GM21737 (cell line): Measurements from ENCODE around the gene VAV3.
A peak's percentile ranks its signal among the peaks of the same experiment; 100 is the strongest.

Experiments used
- ATAC-seq: cut with Tn5 transposase; IDR thresholded peaks from one replicate; pipeline ENCODE4 v1.9.1; 2021; ENCODE audit warnings: mild to moderate bottlenecking, moderate library complexity; ENCODE audit not compliant: unreplicated experiment

VAV3 gene

DNA sequence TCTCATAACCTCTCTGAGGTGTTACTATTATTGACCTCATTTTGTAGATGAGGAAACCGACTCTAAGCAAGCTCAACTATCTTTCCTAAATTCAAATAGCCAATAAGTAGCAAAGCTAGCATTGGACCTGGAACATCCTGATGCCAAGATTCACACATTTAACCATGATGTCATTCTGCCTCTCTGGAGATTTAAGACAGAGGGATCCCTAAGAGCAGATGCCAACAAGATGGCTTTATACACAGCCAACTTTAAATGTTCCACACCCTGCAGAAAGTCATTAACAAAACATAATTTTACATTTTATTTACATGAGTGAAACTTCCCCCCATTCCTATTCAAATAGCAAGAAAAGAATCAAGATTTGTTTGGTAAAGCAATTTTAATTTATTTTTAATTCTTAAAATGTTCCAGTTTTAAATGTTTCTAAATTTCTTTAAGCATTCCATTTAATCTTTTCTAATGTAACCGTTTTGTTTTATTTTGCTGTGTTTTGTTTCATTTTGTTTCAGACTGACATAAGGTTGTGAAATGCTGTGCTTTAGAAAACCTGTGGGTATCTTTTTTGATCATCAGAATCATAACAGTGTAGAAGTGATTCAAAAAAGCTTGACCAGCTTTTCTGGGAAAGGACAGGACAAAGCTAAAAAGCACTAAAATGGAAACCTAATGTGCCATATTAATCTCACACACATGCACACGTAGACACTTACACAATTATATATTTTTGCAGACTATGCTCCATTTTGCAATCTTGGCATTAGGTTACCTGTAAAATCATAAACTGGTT lies 7.6 kb upstream of the VAV3 start:
- ATAC-seq: no peak

DNA sequence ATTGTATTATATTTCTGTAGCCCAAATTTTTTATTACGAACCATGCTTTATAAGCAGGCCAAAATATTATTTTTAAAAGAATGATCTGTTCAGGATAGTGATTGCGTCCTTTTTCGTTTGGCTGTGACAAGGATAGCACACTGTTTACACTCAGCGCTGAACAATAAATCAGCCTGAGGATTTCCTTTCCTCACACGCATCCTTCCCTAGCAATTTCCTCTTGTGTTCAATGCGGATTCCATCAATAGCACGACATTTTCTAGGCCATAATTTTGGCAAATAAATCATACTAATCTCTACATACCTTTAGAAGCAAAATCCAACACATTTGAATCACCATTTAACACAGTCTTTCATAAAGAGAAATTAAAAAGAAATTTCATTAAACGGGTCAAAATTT lies 1.6 kb upstream of the VAV3 start:
- no peak for ATAC-seq

GRCh38 chr1:107964336-107965109 lies 457 bp downstream of the VAV3 start:
- no peak for ATAC-seq

GRCh38 chr1:107963601-107964335 lies 1.2 kb downstream of the VAV3 start:
- peak; percentile 90 for ATAC-seq

- no peak for ATAC-seq
These were observed 2.0 kb downstream of the VAV3 start for GRCh38 chr1:107963008-107963407.

GRCh38 chr1:107954719-107955415 lies 10.1 kb downstream of the VAV3 start:
- ATAC-seq: no peak

DNA sequence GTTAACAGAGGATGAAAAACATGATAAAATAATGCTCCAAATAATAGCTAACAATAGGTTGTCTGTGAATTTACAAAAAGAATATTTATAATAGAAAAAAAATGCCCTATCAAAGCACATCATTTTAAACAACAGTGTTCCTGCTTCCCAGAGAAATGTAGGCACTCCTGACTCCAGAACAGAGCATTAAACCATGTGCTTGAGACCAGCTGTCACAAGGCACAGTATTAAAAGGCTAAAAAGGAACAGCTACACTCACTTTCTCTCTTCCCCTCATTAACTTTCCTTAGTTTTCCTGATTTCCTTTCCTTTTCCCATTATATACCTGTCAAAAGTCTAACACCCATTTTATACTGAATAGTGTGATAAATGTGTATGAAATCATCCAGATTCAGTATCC lies 10.9 kb downstream of the VAV3 start:
- ATAC-seq: no peak

- ATAC-seq: no peak
These were observed 11.4 kb downstream of the VAV3 start for GRCh38 chr1:107953556-107953955.

- no peak for ATAC-seq
These were observed 12.0 kb downstream of the VAV3 start for GRCh38 chr1:107952989-107953388.

GRCh38 chr1:107950464-107950863 lies 14.5 kb downstream of the VAV3 start:
- ATAC-seq: no peak

- ATAC-seq: no peak
These were observed 15.3 kb downstream of the VAV3 start for GRCh38 chr1:107949467-107950253.

DNA sequence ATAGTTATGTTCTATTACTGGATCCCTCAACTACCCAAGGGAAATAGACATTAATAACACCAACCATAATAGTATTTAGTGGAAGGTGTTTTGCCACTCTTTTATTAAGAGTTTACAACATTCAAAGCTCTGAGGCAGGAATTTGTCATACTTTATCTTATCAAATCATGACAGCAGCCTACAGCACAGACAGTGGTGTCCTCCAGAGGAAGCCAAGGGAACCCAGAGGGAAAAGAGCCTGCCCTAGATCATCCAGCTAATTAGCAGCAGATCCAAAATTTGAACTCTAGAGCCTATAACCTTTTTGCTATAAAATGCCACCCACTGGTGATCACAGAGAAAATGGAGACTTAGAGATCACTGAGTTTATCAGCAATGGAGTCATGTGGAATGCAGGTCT lies 18.2 kb downstream of the VAV3 start:
- ATAC-seq: no peak

GRCh38 chr1:107943694-107944093 lies 21.3 kb downstream of the VAV3 start:
- no peak for ATAC-seq

GRCh38 chr1:107942814-107943213 lies 22.2 kb downstream of the VAV3 start:
- no peak for ATAC-seq

GRCh38 chr1:107941531-107941930 lies 23.4 kb downstream of the VAV3 start:
- no peak for ATAC-seq

- ATAC-seq: no peak
These were observed 23.9 kb downstream of the VAV3 start for GRCh38 chr1:107941123-107941522.

GRCh38 chr1:107940701-107941100 lies 24.3 kb downstream of the VAV3 start:
- no peak for ATAC-seq

GRCh38 chr1:107940017-107940577 lies 24.9 kb downstream of the VAV3 start:
- ATAC-seq: no peak

GRCh38 chr1:107939256-107939655 lies 25.7 kb downstream of the VAV3 start:
- ATAC-seq: no peak
